ENCODE measurements around the gene UBIAD1.
"Not testable (repeated sequence)": the region's sequence is repeated elsewhere in the genome, so short reads cannot be mapped to it uniquely, and the experiment has no call there.

The UBIAD1 gene, protein sequence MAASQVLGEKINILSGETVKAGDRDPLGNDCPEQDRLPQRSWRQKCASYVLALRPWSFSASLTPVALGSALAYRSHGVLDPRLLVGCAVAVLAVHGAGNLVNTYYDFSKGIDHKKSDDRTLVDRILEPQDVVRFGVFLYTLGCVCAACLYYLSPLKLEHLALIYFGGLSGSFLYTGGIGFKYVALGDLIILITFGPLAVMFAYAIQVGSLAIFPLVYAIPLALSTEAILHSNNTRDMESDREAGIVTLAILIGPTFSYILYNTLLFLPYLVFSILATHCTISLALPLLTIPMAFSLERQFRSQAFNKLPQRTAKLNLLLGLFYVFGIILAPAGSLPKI

DNA sequence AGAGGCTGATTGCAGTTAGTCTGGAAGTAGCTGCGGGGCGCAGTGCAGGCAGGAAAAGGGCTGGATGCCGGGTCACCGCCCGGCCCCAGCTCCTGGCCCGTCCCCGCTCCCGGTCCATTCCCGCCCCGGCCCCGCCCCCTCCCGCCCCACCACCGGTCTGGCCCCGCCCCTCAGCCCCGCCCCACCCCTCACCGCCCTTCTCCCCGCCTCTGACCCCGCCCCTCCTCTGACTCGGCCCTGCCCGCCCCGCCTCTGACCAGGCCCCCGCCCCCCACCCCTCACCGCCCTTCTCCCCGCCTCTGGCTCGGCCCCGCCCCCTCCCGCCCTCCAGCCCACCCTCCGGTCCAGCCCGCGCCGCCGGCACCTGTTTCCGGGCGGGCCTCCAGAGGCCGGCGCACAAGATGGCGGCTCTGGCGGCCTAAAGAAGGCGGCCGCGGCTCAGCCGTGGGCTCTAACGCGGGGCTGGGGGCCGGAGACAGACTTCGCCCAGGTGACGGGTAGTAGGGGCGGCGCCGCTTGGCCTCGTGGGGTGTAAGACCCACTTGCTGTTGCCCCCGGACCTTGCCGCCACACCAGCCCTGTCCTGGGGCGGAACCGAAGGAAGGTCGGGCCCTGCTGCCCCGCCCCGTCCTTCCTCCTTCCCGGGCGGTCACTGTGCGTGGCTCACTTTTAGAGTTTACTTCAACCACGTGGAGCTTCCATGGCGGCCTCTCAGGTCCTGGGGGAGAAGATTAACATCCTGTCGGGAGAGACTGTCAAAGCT, at the start of gene UBIAD1:
TSS of gene UBIAD1 (plus strand) at position 367 of the 763 bp plus-strand sequence. CDS start at position 701, 334 bp downstream.
- DNase-seq: peak; percentile 94

DNA sequence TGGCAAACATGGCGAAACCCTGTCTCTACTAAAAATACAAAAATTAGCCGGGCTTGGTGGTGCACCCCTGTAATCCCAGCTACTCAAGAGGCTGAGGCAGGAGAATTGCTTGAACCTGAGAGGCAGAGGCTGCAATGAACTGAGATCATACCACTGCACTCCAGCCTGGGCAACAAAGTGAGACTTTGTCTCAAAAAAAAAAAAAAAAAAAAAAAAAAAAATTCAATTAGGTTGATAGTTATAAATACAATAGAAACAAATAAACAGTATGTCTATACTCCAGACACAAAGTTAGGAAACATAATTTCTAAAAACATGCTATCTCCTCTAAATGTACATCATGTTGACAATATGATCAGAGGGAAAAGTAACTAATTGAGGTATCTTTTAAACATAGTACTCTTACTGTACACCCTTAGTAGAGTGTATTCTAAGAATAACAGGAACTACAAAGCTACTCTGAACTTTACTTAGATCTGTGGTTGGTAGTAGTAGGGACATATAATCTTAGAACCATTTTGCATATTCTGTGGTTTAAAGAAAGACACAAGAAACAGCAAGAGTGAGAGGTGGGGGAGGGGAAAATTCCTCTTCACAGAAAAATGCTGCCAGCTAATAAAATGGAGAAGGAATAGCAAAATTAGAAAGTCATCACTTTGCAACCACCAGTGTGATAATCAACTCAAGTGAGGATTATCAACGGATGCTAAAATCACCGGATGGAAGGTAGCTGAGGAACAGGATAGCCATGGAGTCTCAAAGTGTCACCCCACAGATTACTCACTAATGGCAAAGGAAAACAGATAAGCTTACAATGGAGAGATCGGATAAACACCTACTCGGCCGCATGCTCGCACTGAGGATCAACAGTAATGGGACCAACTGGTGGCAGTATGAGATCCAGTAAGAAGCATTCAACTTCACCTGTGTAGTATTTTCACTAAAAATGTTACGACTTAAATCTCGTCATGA, 45.6 kb upstream of the UBIAD1 start:
- no peak for DNase-seq

DNA sequence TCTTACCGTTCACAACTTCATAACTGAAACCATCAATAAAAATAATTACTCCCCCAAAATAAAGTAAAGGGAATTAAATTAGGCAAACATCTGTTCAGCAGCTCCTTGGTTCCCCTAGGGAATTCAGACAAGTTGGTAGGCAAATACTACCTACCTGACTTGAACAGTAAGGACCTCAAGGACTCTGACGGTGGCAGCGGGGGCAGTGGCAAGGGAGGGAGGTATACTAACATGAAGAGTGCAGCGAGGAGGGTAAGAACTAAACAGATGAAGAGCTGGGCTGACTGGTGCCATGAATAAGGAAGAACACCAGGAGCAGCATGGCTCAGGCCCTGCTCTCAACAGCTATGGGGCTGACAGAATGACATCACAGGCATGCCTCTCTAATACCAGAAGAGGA, 43.8 kb upstream of the UBIAD1 start:
- no peak for DNase-seq

DNA sequence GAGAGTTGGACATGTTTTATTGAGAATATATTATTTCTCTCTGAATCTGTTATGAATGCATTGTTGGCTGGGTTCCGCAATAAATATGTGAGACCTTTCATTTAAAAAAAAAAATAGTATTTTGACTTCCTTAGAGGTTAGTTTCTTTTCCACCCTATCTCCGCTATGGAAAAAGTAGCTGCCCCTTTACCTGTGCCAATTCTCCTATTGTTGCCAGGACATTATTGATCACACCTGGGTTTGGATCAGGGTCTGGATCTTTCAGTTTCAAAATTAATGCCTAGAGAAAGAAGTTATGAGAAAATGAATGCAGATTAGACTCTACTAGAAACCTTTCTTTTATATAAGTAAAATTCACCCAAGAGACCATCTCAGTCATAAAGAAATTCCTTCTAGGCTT, 39.8 kb upstream of the UBIAD1 start:
- no peak for DNase-seq

DNA sequence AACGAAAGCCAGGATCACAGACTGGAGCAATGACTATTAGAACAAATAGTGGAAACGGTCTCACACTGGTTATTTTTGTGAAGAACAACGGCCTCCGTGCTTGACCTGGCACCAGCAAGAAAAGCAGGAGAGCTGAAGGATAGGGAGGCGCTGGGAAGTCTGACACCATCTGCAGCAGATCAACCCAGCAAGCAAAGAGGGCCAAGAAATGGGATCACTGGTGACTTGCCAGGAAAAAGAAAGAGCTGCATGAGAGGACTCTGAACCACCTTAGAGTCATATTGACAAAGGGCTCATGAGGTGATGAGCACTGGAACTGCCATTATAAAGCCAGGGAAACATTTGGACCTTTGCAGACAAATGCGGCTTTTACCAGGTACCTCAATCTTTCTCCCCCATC, 35.6 kb upstream of the UBIAD1 start:
- no peak for DNase-seq

DNA sequence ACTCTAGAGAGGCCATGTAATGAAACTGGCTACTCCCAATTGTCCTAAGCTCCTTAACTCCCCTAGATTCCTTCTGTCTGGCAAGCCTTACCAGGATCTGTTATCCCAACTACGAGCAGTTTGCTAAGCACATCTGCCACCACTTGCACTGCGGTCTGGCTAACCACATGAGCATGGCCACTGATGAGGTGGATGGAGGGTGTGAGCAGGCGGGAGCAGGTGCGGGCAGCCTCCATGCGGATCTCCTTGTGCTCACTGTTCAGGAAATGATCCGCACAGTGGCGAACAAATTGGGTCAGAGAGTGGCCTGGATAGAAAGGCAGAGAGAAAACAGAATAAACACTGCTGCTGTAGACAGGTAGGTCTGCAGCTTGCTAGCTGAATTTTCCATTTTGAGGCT, 34.7 kb upstream of the UBIAD1 start:
- no peak for DNase-seq

DNA sequence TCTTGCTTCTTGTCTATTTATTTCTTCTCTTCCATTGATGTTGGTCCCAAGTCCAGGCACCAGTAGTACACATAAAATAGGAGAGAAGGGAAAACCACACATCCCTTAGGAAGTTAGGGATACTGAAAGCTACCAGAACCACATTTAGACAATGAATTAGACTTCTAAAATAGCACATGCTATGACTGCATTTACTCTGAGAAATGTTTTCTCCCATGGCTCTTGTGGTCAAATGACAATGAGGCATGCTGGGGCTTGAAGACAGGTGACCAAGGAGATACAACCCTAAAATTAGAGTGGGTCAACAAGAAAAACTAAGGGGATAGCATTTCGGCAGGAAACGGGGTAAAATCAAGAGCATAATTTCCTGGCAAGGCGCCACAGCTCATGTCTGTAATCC, 27.8 kb upstream of the UBIAD1 start:
- DNase-seq: no peak

DNA sequence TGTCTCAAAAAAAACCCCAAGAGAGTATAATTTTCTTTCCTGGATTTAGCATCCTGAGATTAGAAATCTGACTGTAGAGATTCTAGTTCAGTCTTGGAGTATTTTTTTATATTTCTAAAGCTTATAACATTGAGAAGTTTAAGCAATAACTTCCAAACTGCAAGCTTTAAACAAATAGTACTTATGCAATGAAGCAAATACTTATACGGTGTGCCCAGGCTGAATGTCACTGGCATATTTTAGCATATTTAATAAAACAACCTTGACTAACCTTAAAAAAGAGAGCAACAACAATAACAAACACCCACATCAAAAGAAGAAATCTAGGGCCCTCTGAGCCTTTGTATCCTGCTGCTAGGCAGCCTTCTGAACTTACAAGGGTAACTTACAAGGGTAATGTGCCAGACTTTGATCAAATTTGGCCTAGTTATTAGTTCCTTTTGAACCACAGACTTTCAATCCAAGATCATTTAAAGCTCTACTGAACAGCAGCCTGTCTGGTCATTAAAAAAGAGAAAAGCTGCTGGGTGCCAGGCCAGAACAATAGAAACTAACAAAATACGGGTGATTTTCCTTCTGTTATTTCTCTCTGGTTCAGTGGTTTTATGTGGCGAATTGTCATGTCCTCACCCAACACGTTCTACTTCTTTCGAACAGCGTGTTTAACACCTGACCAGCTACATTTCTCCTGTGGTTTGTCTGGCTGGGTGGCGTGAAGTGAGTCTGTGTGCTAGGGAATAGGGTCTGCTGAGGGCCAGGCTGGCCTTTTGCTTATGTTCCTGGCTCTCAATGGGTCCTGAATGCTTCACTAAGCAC, 26.9 kb upstream of the UBIAD1 start:
- no peak for DNase-seq

DNA sequence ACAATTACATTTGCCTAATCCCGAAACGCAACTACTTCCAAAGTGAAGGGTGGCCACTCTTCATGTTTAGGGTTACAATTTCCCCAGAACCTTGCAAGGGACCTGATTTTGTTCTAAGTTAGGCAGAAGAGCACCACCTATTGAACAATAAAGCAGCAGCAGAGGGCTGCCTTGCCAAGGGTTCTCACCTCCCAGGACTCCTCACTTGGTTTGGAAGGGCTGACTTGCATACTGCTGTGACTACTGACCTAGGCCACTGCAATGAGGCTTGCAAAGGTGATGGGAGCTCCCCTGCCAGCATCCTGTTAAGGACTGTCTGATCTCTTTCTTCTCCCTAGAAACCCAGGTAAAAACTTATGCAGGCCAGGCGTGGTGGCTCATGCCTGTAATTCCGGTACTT, 24.8 kb upstream of the UBIAD1 start:
- no peak for DNase-seq

DNA sequence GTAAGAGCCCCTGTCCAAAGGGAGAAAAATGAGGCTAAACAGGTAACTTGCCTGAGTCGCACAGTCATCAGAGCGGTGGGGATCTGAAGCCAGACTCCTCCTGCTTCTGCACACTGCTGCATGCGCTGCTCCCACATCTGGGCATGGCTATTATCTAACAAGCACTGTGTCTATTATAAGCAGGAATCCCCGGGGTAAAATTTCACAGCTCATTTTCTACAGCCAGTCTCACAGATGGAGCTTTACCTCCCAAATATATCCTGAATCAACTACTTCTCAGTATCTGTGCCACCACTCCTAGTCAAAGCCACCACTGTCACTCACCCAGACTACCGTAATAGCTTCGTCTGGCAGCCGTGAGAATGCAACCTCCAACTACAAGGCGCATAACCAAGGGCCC, 20.5 kb upstream of the UBIAD1 start:
- no peak for DNase-seq

DNA sequence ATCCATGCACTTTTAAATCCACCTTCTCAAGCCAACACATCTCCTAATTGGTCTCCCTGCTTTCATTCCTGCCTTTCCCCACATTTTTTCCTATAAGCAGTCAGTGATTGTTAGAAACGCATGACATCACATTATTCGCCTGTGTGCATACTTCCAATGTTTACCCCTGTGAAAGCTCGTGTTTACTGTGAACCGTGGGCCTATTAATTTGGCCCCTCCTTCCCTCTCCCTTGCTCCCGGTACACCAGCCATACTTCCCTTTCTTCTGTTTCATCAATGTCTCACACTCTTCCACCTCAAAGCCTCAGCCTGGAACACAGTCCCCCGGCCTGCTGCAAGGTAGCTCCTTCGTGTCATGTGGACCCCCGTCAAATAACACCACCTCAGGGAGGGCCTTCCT, 19.8 kb upstream of the UBIAD1 start:
- DNase-seq: no peak

DNA sequence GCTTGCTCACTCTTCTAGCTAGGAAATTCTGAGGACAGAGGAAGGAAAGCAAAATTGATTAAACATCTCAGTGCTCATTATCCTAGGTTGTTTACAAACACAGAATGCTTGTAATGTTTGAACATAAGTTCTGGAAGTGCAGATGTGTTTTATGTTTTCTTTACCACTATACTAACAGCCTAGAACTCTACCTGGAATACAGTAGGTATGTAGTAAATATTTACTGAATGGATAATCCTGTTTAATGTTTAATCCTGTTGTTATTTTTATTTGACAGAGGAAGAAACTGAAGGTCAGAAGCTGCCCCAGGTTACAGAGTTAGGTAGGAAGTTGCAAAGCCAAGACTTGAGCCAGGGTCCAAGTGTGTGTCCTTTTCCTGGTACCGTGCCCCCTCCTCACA, 16.7 kb upstream of the UBIAD1 start:
- DNase-seq: no peak

DNA sequence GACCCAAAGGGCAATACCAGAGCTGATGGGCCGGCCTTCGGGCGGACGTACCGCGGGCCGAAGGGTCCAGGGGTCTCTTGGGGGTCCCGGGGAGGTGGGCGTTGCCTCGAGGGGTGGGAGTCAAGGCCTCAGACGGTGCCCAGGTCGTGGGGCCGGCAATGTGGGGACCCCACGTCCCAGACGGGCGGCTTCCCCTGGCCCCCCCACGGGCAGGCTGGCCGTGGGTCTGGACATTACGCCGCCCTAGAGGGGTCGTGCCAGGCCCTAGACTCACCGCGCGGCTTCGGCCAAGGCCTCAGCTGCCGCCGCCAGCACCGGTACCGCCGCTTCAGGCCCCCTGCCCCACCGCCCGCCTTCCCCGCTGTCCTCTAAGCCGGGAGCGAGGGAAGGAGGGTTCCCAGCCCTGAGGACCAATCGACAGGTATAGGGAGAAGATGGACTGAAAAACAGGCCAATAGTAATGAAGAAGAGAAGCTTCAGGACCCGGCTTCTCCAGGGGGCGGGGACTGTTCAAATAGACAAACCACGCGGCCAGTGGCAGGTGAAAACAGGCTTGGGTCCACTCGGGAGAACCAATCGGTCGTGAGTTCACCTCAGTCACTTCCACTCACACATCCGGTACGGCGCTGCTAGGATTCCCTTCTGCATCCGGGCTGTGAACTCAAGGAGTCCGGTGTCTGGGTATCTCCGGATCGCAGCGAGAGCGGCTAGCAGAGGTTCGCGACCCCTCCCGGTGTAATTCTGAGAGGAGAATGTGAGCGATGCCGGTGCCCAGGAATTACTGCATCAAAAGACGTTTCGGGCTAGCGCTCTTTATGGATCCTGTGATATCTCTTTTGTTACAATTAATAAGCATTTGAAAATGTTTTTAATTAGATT, 10.6 kb upstream of the UBIAD1 start, which contains the start of gene MTOR:
TSS of gene MTOR (minus strand) at position 381 of the 879 bp plus-strand sequence. CDS start 3,142 bp downstream, outside the sequence.
- peak; percentile 100 for DNase-seq

DNA sequence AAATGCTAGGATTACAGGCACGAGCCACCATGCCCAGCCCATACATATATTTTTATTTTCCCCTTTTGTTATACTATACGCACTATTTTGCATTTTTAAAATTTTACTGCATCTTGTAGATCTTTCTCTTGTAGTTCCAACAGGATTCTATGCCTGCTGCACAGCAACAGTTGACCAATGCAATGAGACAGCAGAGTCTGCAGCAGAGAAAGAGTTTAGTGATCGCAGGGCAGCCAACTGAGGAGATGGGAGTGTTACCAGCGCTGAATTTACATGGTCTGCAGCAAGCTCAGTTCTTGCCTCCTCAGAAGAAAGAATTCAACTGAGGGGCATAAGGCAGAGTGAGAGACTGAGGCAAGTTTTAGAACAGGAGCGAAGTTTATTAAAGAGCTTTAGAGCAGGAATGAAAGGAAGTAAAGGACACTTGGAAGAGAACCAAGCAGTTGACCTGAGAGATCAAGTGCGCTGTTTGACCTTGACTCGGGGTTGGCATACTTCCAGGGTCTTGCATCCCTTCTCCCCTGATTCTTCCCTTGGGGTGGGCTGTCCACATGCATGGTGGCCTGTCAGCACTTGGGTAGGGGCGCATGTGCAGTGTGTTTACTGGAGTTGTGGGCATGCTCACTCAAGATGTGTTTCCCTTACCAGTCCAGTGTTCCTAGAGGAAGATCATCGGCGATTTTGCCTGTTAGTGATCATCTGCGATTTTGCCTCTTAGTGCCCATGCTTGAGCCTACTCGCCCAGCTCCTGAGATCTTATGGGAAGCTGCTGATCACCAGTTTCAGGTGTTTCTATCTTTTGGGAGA, 6.5 kb upstream of the UBIAD1 start:
- DNase-seq: no peak

DNA sequence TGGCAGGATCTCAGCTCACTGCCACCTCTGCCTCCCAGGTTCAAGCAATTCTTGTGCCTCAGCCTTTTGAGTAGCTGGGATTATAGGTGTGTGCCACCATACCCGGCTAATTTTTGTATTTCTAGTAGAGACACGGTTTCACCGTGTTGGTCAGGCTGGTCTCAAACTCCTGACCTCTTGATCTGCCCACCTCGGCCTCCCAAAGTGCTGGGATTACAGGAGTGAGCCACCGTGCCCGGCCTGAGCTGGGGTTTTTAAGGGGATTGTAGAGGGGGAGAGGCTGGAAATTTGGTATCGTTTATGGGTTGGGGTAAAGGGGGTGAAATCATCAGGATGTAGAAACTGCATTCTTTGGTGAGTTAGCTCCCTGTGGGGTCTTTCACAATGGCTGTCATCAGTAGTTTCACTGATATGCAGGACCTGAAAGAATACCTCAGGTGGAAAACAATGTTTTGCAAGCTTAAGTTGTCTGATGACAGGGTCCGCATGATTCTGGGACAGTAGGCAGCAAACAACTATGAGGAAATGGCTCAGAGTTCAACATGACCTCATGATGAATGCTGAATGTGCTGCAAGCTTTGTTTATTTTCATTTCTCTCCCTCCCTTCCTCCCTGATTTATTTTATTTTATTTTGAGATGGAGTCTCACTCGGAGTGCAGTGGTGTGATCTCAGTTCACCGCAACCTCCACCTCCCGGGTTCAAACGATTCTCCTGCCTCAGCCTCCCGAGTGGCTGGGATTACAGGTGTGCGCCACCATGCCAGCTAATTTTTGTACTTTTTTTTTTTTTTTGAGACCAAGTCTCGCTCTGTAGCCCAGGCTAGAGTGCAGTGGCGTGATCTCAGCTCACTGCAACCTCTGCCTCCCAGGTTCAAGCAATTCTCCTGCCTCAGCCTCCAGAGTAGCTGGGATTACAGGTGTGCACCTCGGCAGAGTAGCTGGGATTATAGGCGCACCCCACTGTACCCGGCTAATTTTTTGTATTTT, 5.4 kb upstream of the UBIAD1 start:
- not testable (repeated sequence) for DNase-seq

DNA sequence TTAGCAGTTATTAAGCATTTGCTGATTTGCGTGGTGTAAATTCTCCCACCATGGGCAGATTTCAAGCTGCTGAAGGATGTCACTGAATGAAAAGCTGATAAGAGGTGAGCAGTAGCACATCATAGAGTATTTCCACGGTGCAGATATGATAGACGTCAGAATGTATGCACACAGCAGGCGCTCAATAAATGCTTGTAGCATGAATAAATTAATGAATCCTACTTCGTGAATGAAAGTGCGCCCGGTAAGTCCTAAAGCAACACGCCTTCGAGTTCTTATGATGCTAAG, 510 bp upstream of the UBIAD1 start:
- no peak for DNase-seq

DNA sequence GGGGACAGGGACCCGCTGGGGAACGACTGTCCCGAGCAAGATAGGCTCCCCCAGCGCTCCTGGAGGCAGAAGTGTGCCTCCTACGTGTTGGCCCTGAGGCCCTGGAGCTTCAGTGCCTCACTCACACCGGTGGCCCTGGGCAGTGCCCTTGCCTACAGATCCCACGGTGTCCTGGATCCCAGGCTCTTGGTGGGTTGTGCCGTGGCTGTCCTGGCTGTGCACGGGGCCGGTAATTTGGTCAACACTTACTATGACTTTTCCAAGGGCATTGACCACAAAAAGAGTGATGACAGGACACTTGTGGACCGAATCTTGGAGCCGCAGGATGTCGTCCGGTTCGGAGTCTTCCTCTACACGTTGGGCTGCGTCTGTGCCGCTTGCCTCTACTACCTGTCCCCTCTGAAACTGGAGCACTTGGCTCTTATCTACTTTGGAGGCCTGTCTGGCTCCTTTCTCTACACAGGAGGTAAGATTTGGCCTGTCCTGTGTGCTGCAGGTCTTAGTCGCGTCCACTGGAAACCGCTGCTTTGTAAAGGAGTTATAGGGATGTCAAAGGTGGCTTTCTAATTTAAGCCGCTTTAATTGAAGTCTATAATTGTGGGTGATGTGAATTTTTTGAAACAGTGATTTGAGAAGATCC, 717 bp downstream of the UBIAD1 start:
- no peak for DNase-seq

DNA sequence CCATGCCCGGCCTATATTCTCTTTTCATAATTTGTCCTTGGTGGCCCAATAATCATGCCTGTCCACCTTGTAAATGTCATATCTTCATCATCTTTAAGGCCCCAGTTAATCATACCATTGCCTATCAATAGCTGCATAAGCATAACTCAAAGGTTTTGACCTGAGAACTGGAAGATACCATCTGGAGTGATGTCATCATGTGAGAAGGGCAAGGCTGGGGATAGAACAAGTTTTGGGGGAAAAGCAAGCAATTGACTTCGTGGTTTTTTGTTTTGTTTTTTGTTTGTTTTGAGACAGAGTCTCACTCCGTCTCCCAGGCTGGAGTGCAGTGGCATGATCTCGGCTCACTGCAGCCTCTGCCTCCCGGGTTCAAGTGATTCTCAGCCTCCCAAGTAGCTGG, 6.2 kb downstream of the UBIAD1 start:
- no peak for DNase-seq

DNA sequence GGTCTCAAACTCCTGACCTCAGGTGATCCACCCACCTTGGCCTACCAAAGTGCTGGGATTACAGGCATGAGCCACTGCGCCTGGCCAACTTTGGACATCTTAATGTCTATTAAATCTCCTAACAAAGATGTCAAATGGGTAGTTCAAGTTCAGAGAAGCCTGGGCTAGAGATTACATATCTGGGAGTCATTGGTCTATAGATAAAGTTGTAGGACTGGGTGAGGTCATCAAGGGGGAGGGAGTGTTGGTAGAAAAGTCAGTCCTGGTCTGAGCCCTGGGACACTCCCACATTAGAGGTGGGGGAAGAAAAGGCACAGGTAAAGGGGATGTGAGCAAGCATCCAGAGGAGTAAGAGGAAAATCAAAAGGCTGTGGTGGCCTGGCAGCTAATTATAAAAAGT, 6.6 kb downstream of the UBIAD1 start:
- no peak for DNase-seq
